ENCODE results near the gene NRN1L.

DNA sequence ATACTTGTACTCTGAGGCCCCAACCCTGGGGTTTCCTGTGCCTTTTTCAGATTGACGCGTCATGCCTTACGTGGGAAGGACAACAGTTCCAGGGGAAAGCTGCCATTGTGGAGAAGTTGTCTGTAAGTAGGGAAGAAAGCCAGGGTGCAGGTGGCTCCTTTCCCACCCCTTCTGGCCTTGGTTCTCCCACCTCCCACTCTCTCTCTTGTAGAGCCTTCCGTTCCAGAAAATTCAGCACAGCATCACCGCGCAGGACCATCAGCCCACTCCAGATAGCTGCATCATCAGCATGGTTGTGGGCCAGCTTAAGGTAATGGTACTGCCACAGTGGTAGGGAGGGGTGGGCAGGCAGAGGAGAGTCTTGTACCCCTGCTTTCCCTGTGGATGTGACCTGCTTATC, 16.4 kb upstream of the NRN1L start:
- no peak for TF ChIP-seq JUND (IDR thresholded peaks at IDR 0.05)
- TF ChIP-seq, protein P1, sequence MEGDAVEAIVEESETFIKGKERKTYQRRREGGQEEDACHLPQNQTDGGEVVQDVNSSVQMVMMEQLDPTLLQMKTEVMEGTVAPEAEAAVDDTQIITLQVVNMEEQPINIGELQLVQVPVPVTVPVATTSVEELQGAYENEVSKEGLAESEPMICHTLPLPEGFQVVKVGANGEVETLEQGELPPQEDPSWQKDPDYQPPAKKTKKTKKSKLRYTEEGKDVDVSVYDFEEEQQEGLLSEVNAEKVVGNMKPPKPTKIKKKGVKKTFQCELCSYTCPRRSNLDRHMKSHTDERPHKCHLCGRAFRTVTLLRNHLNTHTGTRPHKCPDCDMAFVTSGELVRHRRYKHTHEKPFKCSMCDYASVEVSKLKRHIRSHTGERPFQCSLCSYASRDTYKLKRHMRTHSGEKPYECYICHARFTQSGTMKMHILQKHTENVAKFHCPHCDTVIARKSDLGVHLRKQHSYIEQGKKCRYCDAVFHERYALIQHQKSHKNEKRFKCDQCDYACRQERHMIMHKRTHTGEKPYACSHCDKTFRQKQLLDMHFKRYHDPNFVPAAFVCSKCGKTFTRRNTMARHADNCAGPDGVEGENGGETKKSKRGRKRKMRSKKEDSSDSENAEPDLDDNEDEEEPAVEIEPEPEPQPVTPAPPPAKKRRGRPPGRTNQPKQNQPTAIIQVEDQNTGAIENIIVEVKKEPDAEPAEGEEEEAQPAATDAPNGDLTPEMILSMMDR (IDR thresholded peaks at IDR 0.05 in 2 of 3, conservative IDR thresholded peaks at IDR 0.05 in 1 of 3; ENCODE audit: borderline replicate concordance in 1 of 3, insufficient read depth in 1 of 3, low read depth in 2 of 3, low read length in 2 of 3): no peak
- no peak for TF ChIP-seq SP1 (IDR thresholded peaks at IDR 0.05; ENCODE audit: low read depth)
- no peak for TF ChIP-seq EGR1 (IDR thresholded peaks at IDR 0.05; ENCODE audit: low read depth)
- no peak for TF ChIP-seq EZH2 (IDR thresholded peaks at IDR 0.05)

Data from HCT116 (cell line).